OCI-LY1 (cell line): Measurements from ENCODE around the gene TNS1.

Experiments used
- H2AFZ ChIP-seq: fragments of 200-600 bp; sonication (generic), shearing (Covaris generic); 2 replicates; pipeline ENCODE4 v1.6.0; 2014; ENCODE audit warnings: antibody characterized with exemption, mild to moderate bottlenecking, low read length
- H3F3A ChIP-seq: fragments of 200-600 bp; sonication (generic), shearing (Covaris generic); 2 replicates; pipeline ENCODE4 v1.6.0; 2014; ENCODE audit warnings: mild to moderate bottlenecking, antibody characterized with exemption, low read length, moderate library complexity; ENCODE audit not compliant: insufficient read depth
- H3K27ac ChIP-seq: fragments of 200-600 bp; sonication (generic); 2 replicates; pipeline ENCODE4 v1.5.1; 2014; ENCODE audit warnings: low read length, mixed run types, mild to moderate bottlenecking, low read depth; ENCODE audit not compliant: poor library complexity, severe bottlenecking
- H3K27me3 ChIP-seq: fragments of 200-600 bp; sonication (generic); 2 replicates; pipeline ENCODE4 v1.6.0; 2014; ENCODE audit warnings: antibody characterized with exemption, mild to moderate bottlenecking, low read length, moderate library complexity; ENCODE audit not compliant: insufficient read depth
- H3K36me3 ChIP-seq: fragments of 200-600 bp; sonication (generic); 2 replicates; pipeline ENCODE4 v1.6.1; 2014; ENCODE audit warnings: mild to moderate bottlenecking, antibody characterized with exemption, low read length, moderate library complexity, mixed read lengths; ENCODE audit not compliant: insufficient read depth
- H3K4me1 ChIP-seq: fragments of 200-600 bp; sonication (generic); 2 replicates; pipeline ENCODE4 v1.5.1; 2014; ENCODE audit warnings: mild to moderate bottlenecking, low read length, moderate library complexity; ENCODE audit not compliant: insufficient read depth, severe bottlenecking
- H3K4me2 ChIP-seq: fragments of 200-600 bp; sonication (generic), shearing (Covaris generic); 2 replicates; pipeline ENCODE4 v1.6.1; 2014; ENCODE audit warnings: low read length
- H3K4me3 ChIP-seq: fragments of 200-600 bp; sonication (generic); 2 replicates; pipeline ENCODE4 v1.5.1; 2014; ENCODE audit warnings: low read length, low read depth, mild to moderate bottlenecking, mixed read lengths; ENCODE audit not compliant: poor library complexity, severe bottlenecking
- H3K79me2 ChIP-seq: fragments of 200-600 bp; shearing (Covaris generic); 2 replicates; pipeline ENCODE4 v1.6.1; 2016; ENCODE audit warnings: mixed run types, low read length, mixed read lengths; ENCODE audit not compliant: insufficient read depth
- H3K9ac ChIP-seq: fragments of 200-600 bp; sonication (generic), shearing (Covaris generic); 2 replicates; pipeline ENCODE4 v1.6.1; 2014; ENCODE audit warnings: mild to moderate bottlenecking, low read length, mixed read lengths
- H3K9me2 ChIP-seq: fragments of 200-600 bp; sonication (generic), shearing (Covaris generic); 2 replicates; pipeline ENCODE4 v1.6.1; 2014; ENCODE audit warnings: low read depth, mild to moderate bottlenecking, low read length, mixed read lengths
- H3K9me3 ChIP-seq: fragments of 200-600 bp; shearing (Covaris generic); 2 replicates; pipeline ENCODE4 v1.6.1; 2014; ENCODE audit warnings: low read length, mixed read lengths
- H4K20me1 ChIP-seq: fragments of 200-600 bp; sonication (generic), shearing (Covaris generic); 2 replicates; pipeline ENCODE4 v1.6.0; 2016; ENCODE audit warnings: mild to moderate bottlenecking, low read length; ENCODE audit not compliant: insufficient read depth
- EZH2 ChIP-seq: fragments of 200-600 bp; sonication (generic), shearing (Covaris generic); IDR thresholded peaks from 2 replicates; pipeline ENCODE4 v1.8.0; 2017; ENCODE audit warnings: borderline replicate concordance, mixed run types, mild to moderate bottlenecking, antibody characterized with exemption, low read length, moderate library complexity, mixed read lengths
- TF ChIP-seq, protein P1 (sequence below): fragments of 200-600 bp; sonication (generic), shearing (Covaris generic); IDR thresholded peaks from 2 replicates; pipeline ENCODE4 v1.5.1; 2017; ENCODE audit warnings: mild to moderate bottlenecking, antibody characterized with exemption, low read length, moderate library complexity, mixed read lengths

Gene TNS1

DNA sequence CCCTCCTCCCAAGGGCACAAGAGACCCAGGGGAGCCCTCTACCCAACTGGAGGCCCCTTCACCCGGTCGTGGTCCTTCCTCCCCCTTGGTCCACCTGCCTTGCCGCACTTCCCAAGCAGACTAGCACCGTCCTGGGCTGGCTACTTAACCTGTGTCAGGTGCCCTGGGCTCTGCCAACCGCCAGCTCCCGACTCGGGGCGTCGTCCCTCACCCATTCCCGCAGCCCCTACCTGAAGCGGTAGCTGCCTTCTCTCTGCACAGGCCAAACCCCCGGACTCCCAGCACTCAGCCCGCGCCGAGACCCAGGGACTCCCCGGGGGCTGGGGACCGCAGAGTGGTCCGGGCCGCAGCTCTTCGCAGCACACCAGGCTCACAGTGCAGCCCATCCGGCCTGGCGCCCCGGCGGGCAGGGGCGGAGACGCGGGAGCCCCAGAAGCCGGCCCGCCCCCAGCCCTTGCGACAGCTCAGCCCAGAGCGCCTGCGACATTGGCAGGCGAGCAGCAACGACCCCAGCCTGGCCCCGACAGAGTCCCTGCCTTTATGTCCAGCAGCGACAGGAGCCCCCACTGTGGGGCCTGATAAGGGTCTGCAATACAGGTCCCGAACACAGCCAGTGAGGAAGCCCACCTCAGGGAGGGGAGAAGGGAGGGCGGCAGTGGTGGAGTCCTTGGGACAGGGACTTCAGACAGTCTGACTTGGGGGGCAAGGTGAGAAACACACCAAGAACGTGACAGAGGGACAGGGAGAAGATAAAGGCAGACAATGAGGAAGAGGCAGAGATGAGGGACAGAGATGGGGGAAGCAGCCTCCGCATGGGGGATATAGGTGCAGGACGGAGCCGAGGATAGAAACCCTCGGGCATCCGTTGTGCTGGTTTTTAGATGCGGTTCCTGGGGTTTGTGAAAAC is 31.0 kb upstream of the TNS1 start:
- Histone ChIP-seq H3K9ac (no peak overlapping the region), H3K36me3 (no peaks in the 10 kb centered on the region), H3F3A (no peaks in the 10 kb centered on the region), H3K4me1 (no peaks in the 10 kb centered on the region), H3K9me2 (no peaks in the 10 kb centered on the region), H3K4me3 (no peak overlapping the region), H3K27ac (no peak overlapping the region), H3K79me2 (no peaks in the 10 kb centered on the region), H4K20me1 (no peaks in the 10 kb centered on the region), H3K27me3 (peaks cover 5% of the 10 kb centered on the region; the same call in 1 of the 2 replicates), H3K9me3 (no peaks in the 10 kb centered on the region), H2AFZ (no peak overlapping the region), H3K4me2 (no peak overlapping the region)
- no peak for TF ChIP-seq EZH2
- TF ChIP-seq, protein P1, sequence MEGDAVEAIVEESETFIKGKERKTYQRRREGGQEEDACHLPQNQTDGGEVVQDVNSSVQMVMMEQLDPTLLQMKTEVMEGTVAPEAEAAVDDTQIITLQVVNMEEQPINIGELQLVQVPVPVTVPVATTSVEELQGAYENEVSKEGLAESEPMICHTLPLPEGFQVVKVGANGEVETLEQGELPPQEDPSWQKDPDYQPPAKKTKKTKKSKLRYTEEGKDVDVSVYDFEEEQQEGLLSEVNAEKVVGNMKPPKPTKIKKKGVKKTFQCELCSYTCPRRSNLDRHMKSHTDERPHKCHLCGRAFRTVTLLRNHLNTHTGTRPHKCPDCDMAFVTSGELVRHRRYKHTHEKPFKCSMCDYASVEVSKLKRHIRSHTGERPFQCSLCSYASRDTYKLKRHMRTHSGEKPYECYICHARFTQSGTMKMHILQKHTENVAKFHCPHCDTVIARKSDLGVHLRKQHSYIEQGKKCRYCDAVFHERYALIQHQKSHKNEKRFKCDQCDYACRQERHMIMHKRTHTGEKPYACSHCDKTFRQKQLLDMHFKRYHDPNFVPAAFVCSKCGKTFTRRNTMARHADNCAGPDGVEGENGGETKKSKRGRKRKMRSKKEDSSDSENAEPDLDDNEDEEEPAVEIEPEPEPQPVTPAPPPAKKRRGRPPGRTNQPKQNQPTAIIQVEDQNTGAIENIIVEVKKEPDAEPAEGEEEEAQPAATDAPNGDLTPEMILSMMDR, result no peak

DNA sequence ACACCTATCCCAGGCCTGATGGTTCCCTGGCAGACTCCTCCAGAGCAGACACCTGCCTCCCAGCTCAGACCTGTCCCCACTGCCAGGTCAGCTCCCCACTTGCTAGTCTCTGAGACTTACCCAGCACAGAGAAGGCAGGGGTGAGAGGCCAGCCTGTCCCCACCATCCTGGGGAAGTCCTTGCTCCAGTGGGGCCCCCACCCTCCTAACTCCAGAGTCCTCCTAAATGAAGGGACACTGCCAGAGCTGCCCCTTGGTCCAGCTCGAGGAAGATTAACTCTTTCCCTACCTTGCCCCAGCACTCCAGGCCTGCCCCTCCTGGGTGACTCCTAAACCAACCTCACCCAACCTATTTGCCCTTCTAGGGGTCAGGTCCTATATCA is 30.4 kb upstream of the TNS1 start:
- H3K4me3 ChIP-seq, result no peak overlapping the region
- H3K4me2 ChIP-seq, result no peak overlapping the region
- H3K27ac ChIP-seq, result no peak overlapping the region
- no peak overlapping the region for H3K9ac ChIP-seq
- TF ChIP-seq, protein P1, result no peak
- no peak for TF ChIP-seq EZH2
- peaks cover 5% of the 10 kb centered on the region; the same call in 1 of the 2 replicates for H3K27me3 ChIP-seq
- no peaks in the 10 kb centered on the region for H3K36me3 ChIP-seq
- no peaks in the 10 kb centered on the region for H3F3A ChIP-seq
- no peaks in the 10 kb centered on the region for H4K20me1 ChIP-seq
- no peak overlapping the region for H2AFZ ChIP-seq
- no peaks in the 10 kb centered on the region for H3K79me2 ChIP-seq
- H3K9me2 ChIP-seq, result no peaks in the 10 kb centered on the region
- H3K9me3 ChIP-seq, result no peaks in the 10 kb centered on the region
- H3K4me1 ChIP-seq, result no peaks in the 10 kb centered on the region

DNA sequence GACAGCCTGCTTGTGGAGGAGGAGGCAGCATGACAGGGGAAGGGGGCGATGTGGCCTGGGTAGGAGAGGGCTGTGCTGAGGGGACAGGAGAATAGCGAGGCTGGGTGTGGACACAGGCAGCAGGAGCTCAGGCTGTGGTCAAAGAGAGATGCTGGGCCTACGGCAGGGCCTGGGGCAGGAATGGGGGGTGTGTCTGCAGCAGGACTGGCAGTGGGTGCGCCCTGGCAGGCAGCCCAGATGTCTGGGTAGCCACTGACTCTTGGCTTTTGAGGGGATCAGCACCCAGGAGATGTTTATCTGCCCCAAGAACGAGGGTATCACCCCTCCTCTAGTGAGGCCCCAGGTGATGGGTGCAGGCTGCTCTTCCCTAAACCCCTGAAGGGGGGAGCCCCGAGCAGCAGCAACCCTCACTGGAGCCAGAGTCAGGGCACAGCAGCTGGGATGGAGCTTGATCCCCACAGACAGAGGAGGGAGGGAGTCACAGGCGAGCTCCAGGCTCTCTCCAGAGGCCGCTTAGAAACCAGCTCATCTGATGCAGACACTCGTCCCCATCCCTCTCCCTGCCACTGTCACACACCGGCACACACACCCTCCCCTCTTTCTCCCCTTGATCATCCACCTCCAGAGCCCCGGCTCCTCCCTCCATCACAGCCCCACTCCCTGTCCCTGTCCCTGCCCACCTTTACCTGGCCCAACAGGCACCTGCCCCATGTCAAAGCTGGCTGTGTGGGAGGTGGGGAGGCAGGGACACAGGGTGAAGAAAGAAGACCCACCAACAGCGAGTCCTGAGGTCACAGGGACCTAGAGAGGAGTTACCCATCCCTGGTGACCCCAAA is 29.8 kb upstream of the TNS1 start:
- no peaks in the 10 kb centered on the region for H3F3A ChIP-seq
- H3K4me3 ChIP-seq, result no peak overlapping the region
- no peaks in the 10 kb centered on the region for H3K4me1 ChIP-seq
- no peaks in the 10 kb centered on the region for H3K36me3 ChIP-seq
- H4K20me1 ChIP-seq, result no peaks in the 10 kb centered on the region
- no peak for TF ChIP-seq EZH2
- TF ChIP-seq, protein P1, result no peak
- no peak overlapping the region for H3K4me2 ChIP-seq
- H3K9me2 ChIP-seq, result no peaks in the 10 kb centered on the region
- peaks cover 5% of the 10 kb centered on the region; the same call in 1 of the 2 replicates for H3K27me3 ChIP-seq
- no peaks in the 10 kb centered on the region for H3K79me2 ChIP-seq
- H2AFZ ChIP-seq, result no peak overlapping the region
- no peak overlapping the region for H3K9ac ChIP-seq
- no peak overlapping the region for H3K27ac ChIP-seq
- no peaks in the 10 kb centered on the region for H3K9me3 ChIP-seq
